Osteoblast (primary cell): ENCODE data around the gene PTPRN2. TPM values are rescaled to one million over a fixed set of nuclear protein-coding genes. Genes with fewer than 3 reads are reported as not detected.

Source experiments
- DNase-seq: peaks from one replicate; pipeline ENCODE4 v3.0.0; 2011; ENCODE audit warnings: low spot score, mixed read lengths; ENCODE audit not compliant: insufficient read length; ENCODE audit errors: missing footprints
- H2AFZ ChIP-seq: 2 replicates; pipeline ENCODE4 v1.6.0; 2011; ENCODE audit warnings: mild to moderate bottlenecking, low read length
- H3K27ac ChIP-seq: 2 replicates; pipeline ENCODE4 v1.5.1; 2011; ENCODE audit warnings: mild to moderate bottlenecking, low read depth, low read length, moderate library complexity
- H3K27me3 ChIP-seq: 2 replicates; pipeline ENCODE4 v1.6.0; 2012; ENCODE audit warnings: mild to moderate bottlenecking, control low read depth, inconsistent platforms, low read length, moderate library complexity; ENCODE audit not compliant: insufficient read depth
- H3K36me3 ChIP-seq: 2 replicates; pipeline ENCODE4 v1.5.1; 2011; ENCODE audit warnings: mild to moderate bottlenecking, low read length, control low read depth, moderate library complexity; ENCODE audit not compliant: insufficient read depth
- H3K4me1 ChIP-seq: 2 replicates; pipeline ENCODE4 v1.5.1; 2011; ENCODE audit warnings: mild to moderate bottlenecking, low read length, control low read depth, moderate library complexity; ENCODE audit not compliant: insufficient read depth
- H3K4me2 ChIP-seq: 2 replicates; pipeline ENCODE4 v1.6.0; 2011; ENCODE audit warnings: mild to moderate bottlenecking, low read length; ENCODE audit not compliant: insufficient read depth
- H3K4me3 ChIP-seq: fragments of 200-600 bp; sonication (generic); 3 replicates; pipeline ENCODE4 v1.5.1; 2012; ENCODE audit warnings: mild to moderate bottlenecking, low read length, inconsistent platforms; ENCODE audit not compliant: insufficient read depth
- H3K79me2 ChIP-seq: 2 replicates; pipeline ENCODE4 v1.6.0; 2012; ENCODE audit warnings: mild to moderate bottlenecking, low read length, control low read depth, inconsistent platforms; ENCODE audit not compliant: insufficient read depth
- H3K9me3 ChIP-seq: 2 replicates; pipeline ENCODE4 v1.5.1; 2011; ENCODE audit warnings: low read depth, low read length, control low read depth
- H4K20me1 ChIP-seq: 2 replicates; pipeline ENCODE4 v1.6.0; 2012; ENCODE audit warnings: mild to moderate bottlenecking, low read length, control low read depth; ENCODE audit not compliant: insufficient read depth
- CTCF ChIP-seq: IDR thresholded peaks from 2 replicates; pipeline ENCODE4 v1.5.1; 2011; ENCODE audit warnings: mild to moderate bottlenecking, low read depth, low read length, moderate library complexity; ENCODE audit errors: extremely low read depth
- total RNA-seq: library from RNA; depleted of rRNA; stranded (reverse); fragments of >200 nt; gene quantifications from 2 replicates; pipeline ENCODE4 v1.2.3, GENCODE V29; 2012

Gene PTPRN2
- total RNA-seq, 1 donor, result 0.36 TPM

GRCh38 chr7:157818701-157819454 is 768.7 kb downstream of the PTPRN2 start:
- no peaks in the 10 kb centered on the region for H3K9me3 ChIP-seq
- H3K36me3 ChIP-seq, result no peaks in the 10 kb centered on the region
- DNase-seq, result no peak
- H3K4me2 ChIP-seq, result no peak overlapping the region
- no peak overlapping the region for H3K27ac ChIP-seq
- no peaks in the 10 kb centered on the region for H3K79me2 ChIP-seq
- TF ChIP-seq CTCF, result no peak
- no peak overlapping the region for H2AFZ ChIP-seq
- H3K4me1 ChIP-seq, result no peaks in the 10 kb centered on the region
- H3K27me3 ChIP-seq, result no peaks in the 10 kb centered on the region
- no peak overlapping the region for H3K4me3 ChIP-seq
- no peaks in the 10 kb centered on the region for H4K20me1 ChIP-seq

- H3K4me3 ChIP-seq, result no peak overlapping the region
These were observed 769.5 kb downstream of the PTPRN2 start for GRCh38 chr7:157817944-157818700.

GRCh38 chr7:157817433-157817832 is 770.2 kb downstream of the PTPRN2 start:
- H3K4me1 ChIP-seq, result no peaks in the 10 kb centered on the region
- no peaks in the 10 kb centered on the region for H4K20me1 ChIP-seq
- H3K27me3 ChIP-seq, result no peaks in the 10 kb centered on the region
- no peak overlapping the region for H3K4me2 ChIP-seq
- no peak overlapping the region for H3K27ac ChIP-seq
- H3K9me3 ChIP-seq, result no peaks in the 10 kb centered on the region
- no peak for DNase-seq
- H2AFZ ChIP-seq, result no peak overlapping the region
- H3K36me3 ChIP-seq, result no peaks in the 10 kb centered on the region
- TF ChIP-seq CTCF, result no peak
- H3K4me3 ChIP-seq, result no peak overlapping the region
- no peaks in the 10 kb centered on the region for H3K79me2 ChIP-seq

More at GRCh38 chr7:157817944-157818700, 769.5 kb downstream of the PTPRN2 start:
- TF ChIP-seq CTCF, result no peak
- Histone ChIP-seq H2AFZ (no peak overlapping the region), H3K4me2 (no peak overlapping the region), H3K27ac (no peak overlapping the region), H3K4me1 (no peaks in the 10 kb centered on the region), H3K36me3 (no peaks in the 10 kb centered on the region), H3K79me2 (no peaks in the 10 kb centered on the region), H3K9me3 (no peaks in the 10 kb centered on the region), H4K20me1 (no peaks in the 10 kb centered on the region), H3K27me3 (no peaks in the 10 kb centered on the region)
- no peak for DNase-seq
